CD4-positive, alpha-beta T cell treated with Interleukin-4 for 1 hour (primary cell): Measurements from ENCODE around the gene ZMYND8.

Source experiments
- DNase-seq, 2 donors: peaks; one replicate each; pipeline ENCODE4 v3.0.0-alpha.2; 2020 to 2022

ZMYND8 gene

GRCh38 chr20:47330933-47331708 lies 25.4 kb downstream of the ZMYND8 start:
- DNase-seq, result no peak

- DNase-seq, result no peak
Observed at GRCh38 chr20:47330071-47330470, 26.4 kb downstream of the ZMYND8 start.

GRCh38 chr20:47328129-47328528 lies 28.4 kb downstream of the ZMYND8 start:
- DNase-seq, result no peak

- DNase-seq, result no peak
Observed at GRCh38 chr20:47327711-47328110, 28.8 kb downstream of the ZMYND8 start.

- no peak for DNase-seq
Observed at GRCh38 chr20:47326658-47327268, 29.7 kb downstream of the ZMYND8 start.

- no peak for DNase-seq
Observed at GRCh38 chr20:47325242-47325641, 31.3 kb downstream of the ZMYND8 start.

- no peak for DNase-seq
Observed at GRCh38 chr20:47320990-47321805, 35.3 kb downstream of the ZMYND8 start.

GRCh38 chr20:47319517-47320252 lies 36.8 kb downstream of the ZMYND8 start:
- DNase-seq, result no peak

- DNase-seq, result no peak
Observed at GRCh38 chr20:47318586-47319516, 37.6 kb downstream of the ZMYND8 start.

GRCh38 chr20:47318027-47318585 lies 38.4 kb downstream of the ZMYND8 start:
- DNase-seq, result no peak

- peak; percentile 42 to 68 for DNase-seq
Observed at GRCh38 chr20:47317127-47317895, 39.2 kb downstream of the ZMYND8 start.

GRCh38 chr20:47316776-47317126 lies 39.7 kb downstream of the ZMYND8 start:
- DNase-seq, result no peak

- DNase-seq, result no peak
Observed at GRCh38 chr20:47315339-47316056, 41.0 kb downstream of the ZMYND8 start.

GRCh38 chr20:47314647-47315338 lies 41.7 kb downstream of the ZMYND8 start:
- DNase-seq, result no peak

GRCh38 chr20:47311967-47312681 lies 44.4 kb downstream of the ZMYND8 start:
- no peak for DNase-seq

- no peak for DNase-seq
Observed at GRCh38 chr20:47311211-47311610, 45.3 kb downstream of the ZMYND8 start.

- DNase-seq, result no peak
Observed at GRCh38 chr20:47310729-47311128, 45.8 kb downstream of the ZMYND8 start.

- no peak for DNase-seq
Observed at GRCh38 chr20:47309806-47310426, 46.6 kb downstream of the ZMYND8 start.
